A549 (cell line): Measurements from ENCODE around the gene BSND.

Source experiments
- CHD2 ChIP-seq: fragments of 150-350 bp; IDR thresholded peaks from 2 replicates; pipeline ENCODE4 v1.6.1; 2014; ENCODE audit warnings: low read length; ENCODE audit not compliant: partially characterized antibody
- RAD21 ChIP-seq, 2 experiments: fragments of >200 bp in 1 of 2; sonication (Bioruptor Twin) in 1 of 2; formaldehyde crosslinking in 1 of 2; IDR thresholded peaks in 1 of 2; conservative IDR thresholded peaks in 1 of 2; 2 replicates in 1 of 2; 3 replicates in 1 of 2; pipeline ENCODE4 v1.6.1; 2012 to 2018; ENCODE audit warnings: inconsistent platforms in 1 of 2
- SREBF2 ChIP-seq: fragments of 450-650 bp; IDR thresholded peaks from 2 replicates; pipeline ENCODE4 v1.6.1; 2014; ENCODE audit warnings: mild to moderate bottlenecking, moderate library complexity
- TFCP2L1 ChIP-seq: fragments of 250-450 bp; sonication (Bioruptor Pico); IDR thresholded peaks from 2 replicates; pipeline ENCODE4 v1.5.0; 2021; ENCODE audit warnings: mild to moderate bottlenecking
- ZFP36 ChIP-seq: fragments of 450-650 bp; IDR thresholded peaks from 2 replicates; pipeline ENCODE4 v1.6.1; 2014; ENCODE audit warnings: borderline replicate concordance; ENCODE audit not compliant: partially characterized antibody
- ZNF302 ChIP-seq: fragments of 250-450 bp; sonication (Bioruptor Pico); IDR thresholded peaks from 2 replicates; pipeline ENCODE4 v1.9.0; 2021; ENCODE audit warnings: inconsistent platforms, mild to moderate bottlenecking, moderate library complexity
- TF ChIP-seq, protein P1 (sequence below): fragments of 150-350 bp; IDR thresholded peaks from 2 replicates; pipeline ENCODE4 v1.6.1; 2014; ENCODE audit warnings: low read depth, mild to moderate bottlenecking, low read length
- TF ChIP-seq, protein P2 (sequence below): fragments of >200 bp; sonication (Bioruptor Twin); formaldehyde crosslinking; IDR thresholded peaks from 3 replicates; pipeline ENCODE4 v1.5.1; 2016

DNA sequence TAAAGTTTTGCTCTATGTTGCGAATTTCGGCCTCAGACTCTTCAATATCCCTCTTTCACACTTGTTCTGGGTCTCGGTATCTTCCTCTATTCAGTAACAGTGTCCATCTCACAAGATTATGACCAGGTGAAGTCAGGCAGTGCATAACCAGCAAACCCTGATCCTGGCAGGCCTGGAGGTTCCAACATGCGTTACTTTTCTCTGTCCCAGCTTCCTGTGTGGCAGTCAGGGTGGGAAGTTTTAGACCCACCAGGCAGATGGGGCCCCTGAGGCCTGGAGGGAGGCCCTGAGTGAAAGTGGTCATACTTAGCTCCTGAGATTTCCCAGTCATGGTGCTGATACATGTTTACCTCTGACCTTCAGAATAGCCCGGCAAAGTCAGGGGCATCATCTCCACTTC is 13.2 kb upstream of the BSND start:
- TF ChIP-seq ZFP36 = no peak
- TF ChIP-seq, protein P1, sequence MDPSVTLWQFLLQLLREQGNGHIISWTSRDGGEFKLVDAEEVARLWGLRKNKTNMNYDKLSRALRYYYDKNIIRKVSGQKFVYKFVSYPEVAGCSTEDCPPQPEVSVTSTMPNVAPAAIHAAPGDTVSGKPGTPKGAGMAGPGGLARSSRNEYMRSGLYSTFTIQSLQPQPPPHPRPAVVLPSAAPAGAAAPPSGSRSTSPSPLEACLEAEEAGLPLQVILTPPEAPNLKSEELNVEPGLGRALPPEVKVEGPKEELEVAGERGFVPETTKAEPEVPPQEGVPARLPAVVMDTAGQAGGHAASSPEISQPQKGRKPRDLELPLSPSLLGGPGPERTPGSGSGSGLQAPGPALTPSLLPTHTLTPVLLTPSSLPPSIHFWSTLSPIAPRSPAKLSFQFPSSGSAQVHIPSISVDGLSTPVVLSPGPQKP = no peak
- TF ChIP-seq SREBF2 = no peak
- TF ChIP-seq, protein P2, sequence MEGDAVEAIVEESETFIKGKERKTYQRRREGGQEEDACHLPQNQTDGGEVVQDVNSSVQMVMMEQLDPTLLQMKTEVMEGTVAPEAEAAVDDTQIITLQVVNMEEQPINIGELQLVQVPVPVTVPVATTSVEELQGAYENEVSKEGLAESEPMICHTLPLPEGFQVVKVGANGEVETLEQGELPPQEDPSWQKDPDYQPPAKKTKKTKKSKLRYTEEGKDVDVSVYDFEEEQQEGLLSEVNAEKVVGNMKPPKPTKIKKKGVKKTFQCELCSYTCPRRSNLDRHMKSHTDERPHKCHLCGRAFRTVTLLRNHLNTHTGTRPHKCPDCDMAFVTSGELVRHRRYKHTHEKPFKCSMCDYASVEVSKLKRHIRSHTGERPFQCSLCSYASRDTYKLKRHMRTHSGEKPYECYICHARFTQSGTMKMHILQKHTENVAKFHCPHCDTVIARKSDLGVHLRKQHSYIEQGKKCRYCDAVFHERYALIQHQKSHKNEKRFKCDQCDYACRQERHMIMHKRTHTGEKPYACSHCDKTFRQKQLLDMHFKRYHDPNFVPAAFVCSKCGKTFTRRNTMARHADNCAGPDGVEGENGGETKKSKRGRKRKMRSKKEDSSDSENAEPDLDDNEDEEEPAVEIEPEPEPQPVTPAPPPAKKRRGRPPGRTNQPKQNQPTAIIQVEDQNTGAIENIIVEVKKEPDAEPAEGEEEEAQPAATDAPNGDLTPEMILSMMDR = no peak
- no peak for TF ChIP-seq TFCP2L1 (CRISPR knock-in tag)
- TF ChIP-seq RAD21 (conservative IDR thresholded peaks at IDR 0.05 in 1 of 2, IDR thresholded peaks at IDR 0.05 in 1 of 2) = no peak
- TF ChIP-seq CHD2 = no peak
- TF ChIP-seq ZNF302 = no peak
